Spinal cord (tissue), 10 donors: ENCODE data around the gene WFIKKN2. TPM values are rescaled to one million over a fixed set of nuclear protein-coding genes. Genes with fewer than 3 reads are reported as not detected.

Source experiments
- DNase-seq, 6 donors: peaks; one replicate each; pipeline versions ENCODE4 v3.0.0 to v3.0.0-alpha.2; 2013 to 2015; ENCODE audit warnings: low spot score in 6 of 6, low read depth in 4 of 6
- H3K27ac ChIP-seq: one replicate; pipeline ENCODE4 v1.5.1; 2013; ENCODE audit warnings: low read depth, low read length, control low read depth
- H3K27me3 ChIP-seq: one replicate; pipeline ENCODE4 v1.6.1; 2013; ENCODE audit warnings: low read length; ENCODE audit not compliant: control insufficient read depth, insufficient read depth
- H3K36me3 ChIP-seq: one replicate; pipeline ENCODE4 v1.6.1; 2013; ENCODE audit warnings: low read length; ENCODE audit not compliant: control insufficient read depth, insufficient read depth
- H3K4me1 ChIP-seq: one replicate; pipeline ENCODE4 v1.6.1; 2013; ENCODE audit warnings: low read length; ENCODE audit not compliant: control insufficient read depth, insufficient read depth
- H3K4me3 ChIP-seq: one replicate; pipeline ENCODE4 v1.5.1; 2013; ENCODE audit warnings: low read depth, low read length, control low read depth
- H3K9me3 ChIP-seq: one replicate; pipeline ENCODE4 v1.6.1; 2013; ENCODE audit warnings: low read length; ENCODE audit not compliant: control insufficient read depth, insufficient read depth
- WGBS: methylation state at CpG from one replicate; pipeline ENCODE4 v1.1.5; 2013; ENCODE audit warnings: missing lambda C conversion rate; ENCODE audit not compliant: insufficient coverage; 5-methylcytosine and 5-hydroxymethylcytosine counted together
- long read RNA-seq, 4 donors: transcript quantifications; one replicate each; lab custom pipeline, GENCODE V29; 2026
- polyA plus RNA-seq, 2 donors: library from polyadenylated mRNA; unstranded; fragments of 120-200 nt; gene quantifications; one replicate each; pipeline ENCODE4 v1.2.1, GENCODE V29; 2013; ENCODE audit not compliant: insufficient read length in 2 of 2
- total RNA-seq, 2 donors: library from RNA; depleted of rRNA in 1 of 2; stranded (reverse); fragments of 120-200 nt in 1 of 2; fragments of >200 nt in 1 of 2; gene quantifications; one replicate each; pipeline versions ENCODE4 v1.2.3 to v1.2.4, GENCODE V29; 2013 to 2014
- donor health status: healthy.

WFIKKN2 gene, protein sequence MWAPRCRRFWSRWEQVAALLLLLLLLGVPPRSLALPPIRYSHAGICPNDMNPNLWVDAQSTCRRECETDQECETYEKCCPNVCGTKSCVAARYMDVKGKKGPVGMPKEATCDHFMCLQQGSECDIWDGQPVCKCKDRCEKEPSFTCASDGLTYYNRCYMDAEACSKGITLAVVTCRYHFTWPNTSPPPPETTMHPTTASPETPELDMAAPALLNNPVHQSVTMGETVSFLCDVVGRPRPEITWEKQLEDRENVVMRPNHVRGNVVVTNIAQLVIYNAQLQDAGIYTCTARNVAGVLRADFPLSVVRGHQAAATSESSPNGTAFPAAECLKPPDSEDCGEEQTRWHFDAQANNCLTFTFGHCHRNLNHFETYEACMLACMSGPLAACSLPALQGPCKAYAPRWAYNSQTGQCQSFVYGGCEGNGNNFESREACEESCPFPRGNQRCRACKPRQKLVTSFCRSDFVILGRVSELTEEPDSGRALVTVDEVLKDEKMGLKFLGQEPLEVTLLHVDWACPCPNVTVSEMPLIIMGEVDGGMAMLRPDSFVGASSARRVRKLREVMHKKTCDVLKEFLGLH
- total RNA-seq, result 100 to 1,000 TPM in 1 of 2 donors, 1 to 10 TPM in 1; 9.9 to 111 TPM
- polyA plus RNA-seq, result 10 to 100 TPM in 1 of 2 donors, 1 to 10 TPM in 1; 6.3 to 16.9 TPM
- long read RNA-seq, donor 1, transcript WFIKKN2-201 (2 exons, 3,588 nt), result major isoform, 5 of 6 reads
- long read RNA-seq, donor 1, partial matches to known transcripts, result 0 of 6 reads
- long read RNA-seq, donor 1, other reads (novel, unspliced or antisense), result 0 of 6 reads
- long read RNA-seq, donor 2, result 0 reads
- long read RNA-seq, donor 3, transcript WFIKKN2-201 (2 exons, 3,588 nt), result major isoform, 10 of 10 reads
- long read RNA-seq, donor 3, partial matches to known transcripts, result 0 of 10 reads
- long read RNA-seq, donor 3, other reads (novel, unspliced or antisense), result 0 of 10 reads
- long read RNA-seq, donor 4, result 0 reads

DNA sequence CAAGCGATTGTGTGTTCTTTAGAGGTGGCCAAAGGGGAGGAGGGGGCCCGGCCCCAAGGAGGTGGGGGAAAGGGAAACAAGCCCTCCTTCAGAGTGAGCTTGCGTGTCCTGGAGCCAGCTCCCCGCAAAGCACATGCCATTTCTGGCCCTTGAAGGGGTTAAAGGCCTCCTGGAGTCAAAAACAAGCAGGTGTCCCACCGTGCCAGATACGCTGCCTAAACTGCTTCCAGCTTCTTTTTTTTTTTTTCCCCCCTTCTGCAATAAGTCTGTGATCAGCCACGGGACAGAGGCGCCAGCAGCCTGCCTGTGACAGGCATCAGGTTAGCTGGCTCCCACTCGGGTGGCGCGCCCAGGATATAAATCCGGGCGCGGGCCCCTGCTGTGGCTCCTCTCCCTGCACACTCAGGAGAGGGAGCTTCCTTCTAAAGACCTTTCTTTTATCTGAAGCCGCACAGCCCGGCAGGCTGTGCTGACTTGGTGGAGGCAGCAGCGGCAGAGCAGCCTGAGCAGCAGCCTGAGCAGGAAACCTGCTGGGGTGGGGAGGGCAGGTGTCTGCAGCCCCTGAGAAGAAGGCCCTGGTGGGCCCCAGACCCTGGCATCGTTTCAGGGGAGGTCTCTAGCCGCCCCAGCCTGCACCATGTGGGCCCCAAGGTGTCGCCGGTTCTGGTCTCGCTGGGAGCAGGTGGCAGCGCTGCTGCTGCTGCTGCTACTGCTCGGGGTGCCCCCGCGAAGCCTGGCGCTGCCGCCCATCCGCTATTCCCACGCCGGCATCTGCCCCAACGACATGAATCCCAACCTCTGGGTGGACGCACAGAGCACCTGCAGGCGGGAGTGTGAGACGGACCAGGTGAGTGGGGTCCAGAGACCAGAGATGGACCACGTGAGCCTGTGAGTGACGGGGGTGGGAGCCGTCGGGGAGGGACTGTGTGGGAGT, at the start of gene WFIKKN2:
WFIKKN2 (plus strand) TSS at position 286 of the 934 bp plus-strand sequence; CDS start at position 638, 352 bp downstream.
- WGBS, result 57% methylated on average over 35 of the region's 39 CpGs
- Histone ChIP-seq H3K27ac (peak within 1 kb of the TSS; percentile 72), H3K36me3 (no peaks in the 10 kb centered on the region), H3K4me3 (peak within 1 kb of the TSS; percentile 12), H3K4me1 (peaks cover 67% of the 10 kb centered on the region), H3K27me3 (peaks cover 15% of the 10 kb centered on the region), H3K9me3 (no peaks in the 10 kb centered on the region)
- peak in 2 of 6 donors; percentile 21 to 57 for DNase-seq

- Histone ChIP-seq H3K27me3 (peaks cover 3% of the 10 kb centered on the region), H3K27ac (no peak overlapping the region), H3K36me3 (no peaks in the 10 kb centered on the region), H3K4me3 (no peak overlapping the region), H3K9me3 (no peaks in the 10 kb centered on the region), H3K4me1 (peaks cover 16% of the 10 kb centered on the region)
- DNase-seq, result peak in 4 of 6 donors; percentile 42 to 93 (median 67)
- 44% methylated on average over 7 of the region's 9 CpGs for WGBS
Observed at GRCh38 chr17:50785946-50786570, 49.3 kb upstream of the WFIKKN2 start.

- H3K36me3 ChIP-seq, result no peaks in the 10 kb centered on the region
- H3K9me3 ChIP-seq, result no peaks in the 10 kb centered on the region
- no peak overlapping the region for H3K4me3 ChIP-seq
- no peak overlapping the region for H3K27ac ChIP-seq
- DNase-seq, result no peak
- H3K27me3 ChIP-seq, result no peaks in the 10 kb centered on the region
- peaks cover 12% of the 10 kb centered on the region for H3K4me1 ChIP-seq
- 81% methylated on average over 7 of the region's 7 CpGs for WGBS
Observed at GRCh38 chr17:50787106-50787505, 48.3 kb upstream of the WFIKKN2 start.

- Histone ChIP-seq H3K4me3 (no peak overlapping the region), H3K9me3 (no peaks in the 10 kb centered on the region), H3K27ac (no peak overlapping the region), H3K36me3 (no peaks in the 10 kb centered on the region), H3K27me3 (no peaks in the 10 kb centered on the region), H3K4me1 (peaks cover 11% of the 10 kb centered on the region)
- no peak for DNase-seq
- 91% methylated on average over 5 of the region's 6 CpGs for WGBS
Observed at GRCh38 chr17:50790618-50791017, 44.8 kb upstream of the WFIKKN2 start.

GRCh38 chr17:50792132-50792531, 43.3 kb upstream of the WFIKKN2 start:
- peaks cover 6% of the 10 kb centered on the region for H3K4me1 ChIP-seq
- H3K27me3 ChIP-seq, result no peaks in the 10 kb centered on the region
- no peak overlapping the region for H3K27ac ChIP-seq
- H3K4me3 ChIP-seq, result no peak overlapping the region
- no peak for DNase-seq
- WGBS, result 96% methylated on average over 7 of the region's 7 CpGs
- no peaks in the 10 kb centered on the region for H3K9me3 ChIP-seq
- H3K36me3 ChIP-seq, result no peaks in the 10 kb centered on the region

GRCh38 chr17:50793007-50793406, 42.4 kb upstream of the WFIKKN2 start:
- no peak for DNase-seq
- Histone ChIP-seq H3K27ac (no peak overlapping the region), H3K9me3 (no peaks in the 10 kb centered on the region), H3K27me3 (no peaks in the 10 kb centered on the region), H3K36me3 (no peaks in the 10 kb centered on the region), H3K4me1 (peaks cover 11% of the 10 kb centered on the region), H3K4me3 (no peak overlapping the region)
- 94% methylated on average over 7 of the region's 8 CpGs for WGBS

DNA sequence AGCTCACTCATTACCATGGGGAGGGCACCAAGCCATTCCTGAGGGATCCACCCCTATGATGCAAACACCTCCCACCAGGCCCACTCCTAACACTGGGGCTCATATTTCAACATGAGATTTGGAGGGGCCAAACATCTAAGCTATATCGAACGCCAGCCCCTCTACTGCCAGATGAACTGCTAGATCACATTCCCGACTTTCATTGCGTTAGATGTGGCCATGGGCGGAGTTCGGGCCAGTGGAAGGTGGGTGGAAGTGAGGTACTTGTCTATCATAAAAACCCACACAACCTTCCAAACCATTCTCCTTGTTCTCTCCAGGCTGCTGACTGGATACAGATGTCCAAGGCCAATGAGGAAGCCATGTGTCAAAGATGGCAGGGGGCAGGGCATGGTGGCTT, 41.0 kb upstream of the WFIKKN2 start:
- Histone ChIP-seq H3K9me3 (no peaks in the 10 kb centered on the region), H3K36me3 (no peaks in the 10 kb centered on the region), H3K27ac (no peak overlapping the region), H3K4me1 (peaks cover 19% of the 10 kb centered on the region), H3K27me3 (no peaks in the 10 kb centered on the region), H3K4me3 (no peak overlapping the region)
- DNase-seq, result no peak
- WGBS, result no CpG with 5 or more reads among the region's 6 CpGs

DNA sequence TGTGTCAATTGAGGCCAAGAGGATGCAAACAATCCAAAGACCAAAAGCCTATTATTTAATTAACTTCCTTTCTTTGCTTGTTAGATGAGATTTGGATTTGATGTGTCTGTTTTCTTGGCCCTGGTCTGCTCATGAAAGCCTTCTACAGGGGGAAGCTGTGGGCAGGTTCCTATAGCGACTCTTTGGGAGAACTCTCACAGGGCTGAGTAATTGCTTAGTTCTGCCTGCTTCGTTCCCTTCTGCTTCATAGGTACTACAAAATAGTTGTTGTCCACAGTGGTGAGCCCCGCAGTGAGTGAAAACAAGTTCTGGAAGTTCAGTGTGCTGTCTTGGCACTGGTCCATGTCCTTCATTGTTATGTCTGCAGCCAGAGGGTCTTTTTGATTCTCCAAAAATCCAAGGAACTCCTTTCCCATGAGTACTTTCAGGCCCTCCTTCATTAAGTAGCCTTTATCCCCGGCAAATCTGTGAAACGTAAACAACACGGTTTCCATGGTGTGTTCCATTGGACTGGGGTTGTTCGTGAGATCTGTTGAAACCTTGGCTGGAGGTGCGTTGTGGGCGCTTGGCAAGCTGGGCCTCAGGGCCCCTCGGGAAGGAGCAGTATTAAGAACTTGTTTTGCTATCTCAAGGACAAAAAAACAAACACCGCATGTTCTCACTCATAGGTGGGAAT, 38.1 kb upstream of the WFIKKN2 start:
- peak in 4 of 6 donors; percentile 44 to 85 (median 63) for DNase-seq

More for the DNA sequence above, 38.1 kb upstream of the WFIKKN2 start:
- no peak overlapping the region for H3K4me3 ChIP-seq
- H3K36me3 ChIP-seq, result no peaks in the 10 kb centered on the region
- H3K27me3 ChIP-seq, result no peaks in the 10 kb centered on the region
- peaks cover 19% of the 10 kb centered on the region for H3K4me1 ChIP-seq
- peak overlapping the region; percentile 36 for H3K27ac ChIP-seq
- H3K9me3 ChIP-seq, result no peaks in the 10 kb centered on the region
- WGBS, result 27% methylated on average over 7 of the region's 11 CpGs
